MM.1S (cell line): ENCODE measurements around the gene FAF2.

Experiments used
- DNase-seq: peaks from one replicate; pipeline ENCODE4 v3.0.0-alpha.2; 2015
- H2AFZ ChIP-seq: fragments of 300-600 bp; sonication (generic); 2 replicates; pipeline ENCODE4 v1.6.0; 2016; ENCODE audit warnings: antibody characterized with exemption, low read length
- H3F3A ChIP-seq: fragments of 300-600 bp; sonication (generic); 2 replicates; pipeline ENCODE4 v1.6.1; 2016; ENCODE audit warnings: mild to moderate bottlenecking, antibody characterized with exemption, low read length, moderate library complexity, mixed read lengths; ENCODE audit not compliant: insufficient read depth
- H3K27ac ChIP-seq: fragments of 300-600 bp; sonication (generic); 2 replicates; pipeline ENCODE4 v1.5.1; 2016; ENCODE audit warnings: mild to moderate bottlenecking, low read length
- H3K27me3 ChIP-seq: fragments of 300-600 bp; sonication (generic); replicated peaks from 2 replicates; pipeline ENCODE4 v1.6.0; 2016; ENCODE audit warnings: low read length; ENCODE audit not compliant: insufficient read depth
- H3K36me3 ChIP-seq: fragments of 300-600 bp; sonication (generic); replicated peaks from 2 replicates; pipeline ENCODE4 v1.6.1; 2016; ENCODE audit warnings: mild to moderate bottlenecking, low read length, mixed read lengths; ENCODE audit not compliant: insufficient read depth
- H3K4me1 ChIP-seq: fragments of 300-600 bp; sonication (generic); 2 replicates; pipeline ENCODE4 v1.6.1; 2016; ENCODE audit warnings: low read length, mixed read lengths
- H3K4me2 ChIP-seq: fragments of 300-600 bp; sonication (generic); 2 replicates; pipeline ENCODE4 v1.6.0; 2016; ENCODE audit warnings: low read depth, low read length
- H3K4me3 ChIP-seq: fragments of 300-600 bp; sonication (generic); 2 replicates; pipeline ENCODE4 v1.5.1; 2016; ENCODE audit warnings: low read length, mixed read lengths
- H3K79me2 ChIP-seq: fragments of 300-600 bp; sonication (generic); 2 replicates; pipeline ENCODE4 v1.6.1; 2016; ENCODE audit warnings: mixed run types, low read length, mixed read lengths
- H3K9ac ChIP-seq: fragments of 300-600 bp; sonication (generic); 2 replicates; pipeline ENCODE4 v1.6.1; 2016; ENCODE audit warnings: low read length, mixed read lengths
- H3K9me2 ChIP-seq: fragments of 300-600 bp; sonication (generic); replicated peaks from 2 replicates; pipeline ENCODE4 v1.6.1; 2016; ENCODE audit warnings: mild to moderate bottlenecking, low read length, mixed read lengths; ENCODE audit not compliant: insufficient read depth
- H3K9me3 ChIP-seq: fragments of 300-600 bp; sonication (generic); replicated peaks from 2 replicates; pipeline ENCODE4 v1.6.1; 2016; ENCODE audit warnings: mild to moderate bottlenecking, low read length, mixed read lengths; ENCODE audit not compliant: insufficient read depth
- H4K20me1 ChIP-seq: fragments of 300-600 bp; sonication (generic); 2 replicates; pipeline ENCODE4 v1.6.1; 2016; ENCODE audit warnings: mild to moderate bottlenecking, low read length, moderate library complexity, mixed read lengths; ENCODE audit not compliant: insufficient read depth
- CTCF ChIP-seq: fragments of 300-600 bp; sonication (generic); IDR thresholded peaks from 2 replicates; pipeline ENCODE4 v1.5.1; 2016; ENCODE audit warnings: antibody characterized with exemption, low read length, mixed read lengths
- EZH2 ChIP-seq: fragments of 300-600 bp; sonication (generic); optimal IDR thresholded peaks from 2 replicates; pipeline ENCODE3; 2017; ENCODE audit warnings: low read depth, mild to moderate bottlenecking, antibody characterized with exemption, low read length, mixed read lengths
- EZH2phosphoT487 ChIP-seq: fragments of 300-600 bp; sonication (generic); IDR thresholded peaks from 2 replicates; pipeline ENCODE4 v1.6.1; 2018; ENCODE audit warnings: antibody characterized with exemption, low read length

Gene FAF2

GRCh38 chr5:176473335-176474006 lies 25.3 kb downstream of the FAF2 start:
- Histone ChIP-seq H3K9me3 (no peaks in the 10 kb centered on the region), H3K79me2 (peaks cover 34% of the 10 kb centered on the region), H4K20me1 (no peaks in the 10 kb centered on the region), H2AFZ (no peak overlapping the region), H3K27ac (no peak overlapping the region), H3K4me2 (no peak overlapping the region), H3K4me1 (0 out of 2 replicates have a peak, but pooled peaks cover 3% of the 10 kb centered on the region), H3K27me3 (no peaks in the 10 kb centered on the region), H3K9ac (no peak overlapping the region), H3K9me2 (no peaks in the 10 kb centered on the region), H3K36me3 (no peaks in the 10 kb centered on the region), H3K4me3 (no peak overlapping the region), H3F3A (no peaks in the 10 kb centered on the region)
- TF ChIP-seq EZH2 (no peak), EZH2phosphoT487 (no peak), CTCF (no peak)
- no peak for DNase-seq

- Histone ChIP-seq H3K79me2 (peaks cover 30% of the 10 kb centered on the region), H3K27me3 (no peaks in the 10 kb centered on the region), H3K27ac (no peak overlapping the region), H2AFZ (no peak overlapping the region), H4K20me1 (no peaks in the 10 kb centered on the region), H3K9me3 (no peaks in the 10 kb centered on the region), H3K9ac (no peak overlapping the region), H3K4me3 (no peak overlapping the region), H3F3A (no peaks in the 10 kb centered on the region), H3K9me2 (no peaks in the 10 kb centered on the region), H3K4me2 (no peak overlapping the region), H3K36me3 (no peaks in the 10 kb centered on the region), H3K4me1 (0 out of 2 replicates have a peak, but pooled peaks cover 3% of the 10 kb centered on the region)
- TF ChIP-seq CTCF: no peak
- no peak for TF ChIP-seq EZH2
- no peak for TF ChIP-seq EZH2phosphoT487
- DNase-seq: no peak
Measured at GRCh38 chr5:176474476-176474875, 26.3 kb downstream of the FAF2 start.

GRCh38 chr5:176481711-176482110 lies 33.5 kb downstream of the FAF2 start:
- Histone ChIP-seq H3K36me3 (no peaks in the 10 kb centered on the region; the same call in 1 of the 2 replicates), H4K20me1 (no peaks in the 10 kb centered on the region), H3K4me3 (no peak overlapping the region), H3K27ac (no peak overlapping the region), H3K9me3 (no peaks in the 10 kb centered on the region), H3K9me2 (no peaks in the 10 kb centered on the region), H2AFZ (no peak overlapping the region), H3K9ac (no peak overlapping the region), H3K79me2 (peaks cover 39% of the 10 kb centered on the region), H3K4me2 (no peak overlapping the region), H3K4me1 (peaks cover 13% of the 10 kb centered on the region), H3F3A (no peaks in the 10 kb centered on the region), H3K27me3 (no peaks in the 10 kb centered on the region)
- no peak for DNase-seq
- TF ChIP-seq CTCF (no peak), EZH2phosphoT487 (no peak), EZH2 (no peak)
